HG03439 (cell line): Measurements from ENCODE around the gene EGFL7.

ENCODE experiments used
- ATAC-seq: cut with Tn5 transposase; IDR thresholded peaks from one replicate; pipeline ENCODE4 v1.9.1; 2021; ENCODE audit warnings: mild to moderate bottlenecking, moderate library complexity; ENCODE audit not compliant: unreplicated experiment

Gene EGFL7

DNA sequence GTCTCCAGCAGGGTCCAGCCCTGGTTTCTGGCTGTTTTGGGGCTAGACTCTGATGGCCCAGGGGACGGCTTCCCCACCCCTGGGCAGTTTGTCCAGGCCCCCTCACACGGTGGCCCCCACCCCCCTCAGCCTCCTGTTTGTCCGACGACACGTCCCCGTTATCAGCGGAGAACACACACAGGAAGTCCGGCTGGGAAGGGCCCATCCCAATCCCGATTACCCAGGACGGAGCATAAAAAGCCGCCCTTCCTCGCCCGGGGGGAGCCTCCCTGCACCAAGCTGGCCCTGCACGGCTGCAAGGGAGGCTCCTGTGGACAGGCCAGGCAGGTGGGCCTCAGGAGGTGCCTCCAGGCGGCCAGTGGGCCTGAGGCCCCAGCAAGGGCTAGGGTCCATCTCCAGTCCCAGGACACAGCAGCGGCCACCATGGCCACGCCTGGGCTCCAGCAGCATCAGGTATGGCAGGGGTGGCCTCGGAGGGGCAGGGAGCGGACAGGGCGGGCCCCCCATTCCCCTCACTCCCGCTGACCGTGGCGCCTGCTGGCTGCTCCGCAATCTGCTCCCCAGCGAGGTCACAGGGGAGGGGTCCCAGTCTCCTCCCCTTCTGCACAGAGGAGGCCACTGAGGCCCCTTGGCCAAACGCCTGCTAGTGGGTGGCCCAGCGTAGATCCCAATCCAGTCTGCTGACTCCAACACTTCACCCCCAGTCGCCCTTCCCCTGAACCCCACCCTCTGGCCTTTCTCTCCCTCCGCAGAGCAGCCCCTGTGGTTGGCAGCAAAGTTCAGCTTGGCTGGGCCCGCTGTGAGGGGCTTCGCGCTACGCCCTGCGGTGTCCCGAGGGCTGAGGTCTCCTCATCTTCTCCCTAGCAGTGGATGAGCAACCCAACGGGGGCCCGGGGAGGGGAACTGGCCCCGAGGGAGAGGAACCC is at the start of gene EGFL7:
Gene EGFL7 (plus strand): TSS at position 261 of the 926 bp plus-strand sequence. CDS start 5,367 bp downstream, outside the sequence.
- ATAC-seq: no peak

DNA sequence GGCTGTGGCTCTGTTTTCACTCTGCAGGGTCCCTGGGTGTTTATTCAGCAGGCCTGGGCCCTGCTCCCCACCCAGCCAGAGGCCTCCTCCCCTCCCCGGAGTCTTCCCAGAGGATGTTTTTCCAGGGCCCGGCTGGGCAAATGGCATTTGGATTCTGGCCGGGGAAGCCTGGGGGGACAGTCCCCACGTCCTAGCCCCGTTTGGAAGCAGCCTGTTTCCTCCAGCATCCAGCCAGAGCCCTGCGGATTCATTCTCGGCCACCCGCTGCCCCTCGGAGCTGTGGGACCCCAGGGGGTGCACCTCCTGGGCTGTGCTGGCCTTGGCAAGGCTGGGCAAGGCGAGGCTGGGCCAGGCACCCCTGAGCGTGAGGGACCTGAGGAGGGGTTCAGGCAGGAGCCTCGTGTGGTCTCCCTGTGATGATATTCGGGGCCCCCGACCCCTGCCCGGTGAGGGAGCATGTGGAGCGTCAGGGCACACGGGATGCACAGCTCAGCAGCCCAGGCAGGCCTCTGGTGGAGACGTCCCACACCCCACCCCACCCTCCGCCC is 48.8 kb upstream of the EGFL7 start:
- no peak for ATAC-seq

DNA sequence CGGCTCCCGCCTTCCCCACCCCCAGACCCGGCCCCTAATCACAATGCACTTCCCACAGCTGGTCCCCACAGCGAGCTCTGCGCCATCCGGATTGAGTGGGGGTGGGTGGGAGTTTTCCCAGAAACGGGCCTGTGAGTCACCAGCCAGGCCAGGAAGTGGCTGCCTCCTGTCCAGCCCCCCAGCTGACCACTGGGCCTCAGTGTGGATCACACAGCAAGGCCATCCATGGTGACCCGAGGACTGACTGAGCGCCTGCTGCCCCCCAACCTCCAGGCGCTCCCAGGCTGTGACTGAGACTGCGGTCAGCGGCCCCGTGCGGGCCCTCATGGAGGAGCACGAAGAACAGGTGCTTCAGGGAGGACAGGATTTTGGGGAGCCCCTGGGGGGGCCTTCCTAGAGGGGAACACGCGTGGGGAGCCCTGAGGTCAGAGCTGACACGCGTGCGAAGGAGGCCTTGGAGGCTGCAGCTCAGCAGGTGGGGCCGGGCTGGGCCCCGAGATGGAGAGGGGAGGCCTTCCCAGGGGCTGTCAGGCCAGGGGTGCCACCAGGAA is 48.3 kb upstream of the EGFL7 start:
- no peak for ATAC-seq

DNA sequence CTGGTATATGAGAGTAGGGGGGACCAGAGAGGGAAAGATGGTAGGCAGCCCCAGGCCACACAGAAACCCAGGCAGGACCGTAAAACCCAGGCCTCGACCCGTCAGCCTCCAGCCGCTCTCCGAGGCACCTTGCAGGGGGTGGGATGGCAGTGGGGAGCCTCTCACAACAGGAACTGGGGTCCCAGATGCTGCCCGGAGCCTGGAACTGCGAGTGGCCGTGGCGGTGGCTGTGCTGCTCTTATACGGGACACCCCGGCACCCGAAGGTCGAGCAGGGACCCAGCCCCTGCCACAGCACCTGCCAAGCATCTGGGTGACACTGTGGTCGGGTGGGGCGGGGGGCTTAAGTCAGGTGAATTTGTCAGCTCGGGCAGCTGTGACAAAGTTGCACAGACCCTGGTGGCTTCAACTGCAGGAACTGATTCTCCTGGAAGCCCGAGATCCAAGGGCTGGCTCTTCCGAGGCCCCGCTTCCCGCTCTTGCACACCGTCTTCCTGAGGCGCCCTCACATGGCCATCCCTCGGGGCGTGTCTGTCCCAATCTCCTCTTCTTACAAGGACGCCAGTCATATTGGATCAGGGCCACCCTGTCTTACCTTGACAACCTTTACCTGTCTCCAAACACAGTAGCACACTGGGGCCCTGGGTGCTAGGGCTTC is 47.6 kb upstream of the EGFL7 start:
- no peak for ATAC-seq

DNA sequence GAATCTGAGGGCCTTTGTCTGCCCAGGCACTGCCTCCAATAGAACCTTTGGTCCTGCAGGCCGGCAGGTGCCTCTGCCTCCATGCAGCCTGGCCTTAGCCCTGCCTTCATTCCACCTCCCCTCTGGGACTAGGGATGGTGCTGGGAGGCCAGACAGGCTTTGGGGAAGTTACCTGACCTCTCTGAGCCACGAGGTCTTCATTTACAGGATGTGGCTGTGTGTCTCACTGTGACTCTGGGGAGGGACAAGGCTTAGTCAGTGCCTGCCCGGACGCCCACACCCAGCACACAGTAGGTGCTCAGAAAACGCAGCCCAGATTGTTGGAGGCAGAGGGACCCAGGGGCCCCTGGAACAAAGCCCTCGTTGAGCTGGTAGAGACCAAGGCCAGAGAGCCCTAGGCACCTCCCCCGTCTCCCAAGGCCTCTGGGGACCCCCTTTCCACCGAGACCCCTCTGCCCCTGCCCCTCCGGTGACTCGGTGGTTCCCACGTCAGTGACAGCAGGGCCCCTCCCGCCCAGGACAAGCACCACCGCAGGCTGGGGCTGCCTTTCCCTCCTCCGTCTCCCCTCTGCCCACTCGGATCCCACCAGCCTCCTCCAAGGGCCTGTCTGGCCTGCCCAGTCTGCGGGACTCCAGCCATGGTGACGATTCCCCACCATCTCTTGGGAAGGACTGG is 46.9 kb upstream of the EGFL7 start:
- no peak for ATAC-seq

DNA sequence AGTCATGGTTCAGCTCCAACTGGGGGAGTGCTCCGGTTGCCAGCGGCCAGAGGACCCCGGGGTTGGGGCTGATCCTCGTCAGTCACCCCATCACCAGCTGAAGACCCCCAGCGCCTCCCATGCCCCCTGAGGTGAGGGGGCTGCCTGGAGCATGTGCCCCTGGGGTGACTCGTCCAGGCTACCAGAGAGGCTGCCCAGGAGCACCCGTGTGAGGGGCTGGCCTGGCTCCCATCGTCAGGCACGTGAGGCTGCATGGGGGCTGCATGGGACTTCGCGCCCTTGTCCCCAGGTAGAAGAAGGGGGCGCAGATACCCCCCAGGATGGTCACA is 46.4 kb upstream of the EGFL7 start:
- no peak for ATAC-seq

DNA sequence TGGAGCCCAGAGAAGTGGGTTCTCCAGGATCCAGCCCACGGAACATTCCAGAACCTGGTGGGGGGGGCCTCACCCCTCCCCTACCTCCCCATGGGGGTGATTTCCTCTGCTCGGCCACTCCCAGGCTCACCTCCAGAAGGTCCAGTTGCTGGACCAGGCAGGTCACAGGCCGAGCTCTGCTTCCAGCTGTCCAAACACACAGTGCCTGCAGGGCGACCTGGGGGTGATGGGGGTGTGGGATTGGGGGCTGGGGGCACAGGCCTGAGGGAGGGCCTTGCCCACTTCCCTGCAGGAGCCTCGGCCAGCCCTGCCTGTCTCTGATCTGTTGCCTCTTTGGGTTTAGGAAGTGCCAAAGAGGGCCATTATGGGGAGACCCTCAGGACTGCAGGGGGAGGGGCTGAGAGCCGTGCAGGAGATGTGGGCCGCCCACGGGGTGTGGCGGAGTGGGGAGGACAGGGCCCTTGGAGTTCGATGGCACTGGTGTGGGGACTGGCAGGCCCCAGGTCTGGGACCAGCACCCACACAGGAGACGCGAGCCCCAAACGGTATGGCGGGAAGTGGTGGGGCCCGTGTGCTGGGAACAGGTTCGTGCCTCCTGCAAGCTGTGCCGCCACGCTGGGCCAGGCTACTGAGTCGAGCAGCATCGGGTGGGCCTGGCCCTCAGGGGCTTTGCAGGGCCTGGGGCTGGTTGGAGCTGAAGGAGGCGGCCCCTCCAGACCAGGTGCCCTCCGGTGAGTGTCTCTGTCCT is 45.6 kb upstream of the EGFL7 start:
- ATAC-seq: no peak

DNA sequence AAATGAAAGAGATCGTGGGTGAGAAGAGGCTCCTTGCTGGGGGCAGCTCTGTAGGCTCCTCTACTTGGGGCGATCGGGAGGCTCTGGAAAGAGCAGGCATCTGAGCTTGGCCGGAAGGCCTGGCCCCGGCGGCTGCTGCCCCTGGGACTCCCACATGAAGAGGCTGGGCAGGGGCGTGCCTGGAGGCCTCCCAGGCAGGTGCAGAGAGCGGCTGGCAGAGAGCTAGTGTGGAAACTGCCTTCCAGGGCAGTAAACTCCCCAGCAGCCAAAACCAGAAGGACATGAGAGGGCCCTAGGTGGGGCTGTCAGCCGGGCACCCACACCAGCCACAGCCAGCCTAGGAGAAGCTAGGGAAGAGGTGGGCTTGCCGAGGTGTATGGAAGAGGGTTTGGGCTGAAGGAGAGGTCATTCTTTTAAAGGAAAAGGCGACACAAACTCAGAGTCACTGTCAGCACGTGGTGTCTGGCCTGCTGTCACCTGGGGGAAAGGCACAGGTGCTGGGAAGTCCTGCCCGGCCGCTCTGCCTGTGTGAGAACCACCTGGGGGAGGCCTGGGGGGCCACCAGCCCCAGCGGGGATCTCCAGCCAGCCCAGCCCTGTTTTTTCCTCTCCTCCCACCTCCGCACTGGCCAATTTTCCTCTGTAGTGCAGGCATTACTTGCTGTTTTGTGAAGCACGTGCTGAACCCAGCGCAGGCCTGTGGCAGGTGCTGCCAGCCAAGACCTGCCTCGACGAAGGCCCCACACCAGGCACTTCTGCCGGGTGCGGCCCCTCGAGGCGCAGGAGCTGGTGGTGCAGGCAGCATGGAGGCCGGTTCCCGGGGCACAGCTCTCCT is 44.8 kb upstream of the EGFL7 start:
- no peak for ATAC-seq

DNA sequence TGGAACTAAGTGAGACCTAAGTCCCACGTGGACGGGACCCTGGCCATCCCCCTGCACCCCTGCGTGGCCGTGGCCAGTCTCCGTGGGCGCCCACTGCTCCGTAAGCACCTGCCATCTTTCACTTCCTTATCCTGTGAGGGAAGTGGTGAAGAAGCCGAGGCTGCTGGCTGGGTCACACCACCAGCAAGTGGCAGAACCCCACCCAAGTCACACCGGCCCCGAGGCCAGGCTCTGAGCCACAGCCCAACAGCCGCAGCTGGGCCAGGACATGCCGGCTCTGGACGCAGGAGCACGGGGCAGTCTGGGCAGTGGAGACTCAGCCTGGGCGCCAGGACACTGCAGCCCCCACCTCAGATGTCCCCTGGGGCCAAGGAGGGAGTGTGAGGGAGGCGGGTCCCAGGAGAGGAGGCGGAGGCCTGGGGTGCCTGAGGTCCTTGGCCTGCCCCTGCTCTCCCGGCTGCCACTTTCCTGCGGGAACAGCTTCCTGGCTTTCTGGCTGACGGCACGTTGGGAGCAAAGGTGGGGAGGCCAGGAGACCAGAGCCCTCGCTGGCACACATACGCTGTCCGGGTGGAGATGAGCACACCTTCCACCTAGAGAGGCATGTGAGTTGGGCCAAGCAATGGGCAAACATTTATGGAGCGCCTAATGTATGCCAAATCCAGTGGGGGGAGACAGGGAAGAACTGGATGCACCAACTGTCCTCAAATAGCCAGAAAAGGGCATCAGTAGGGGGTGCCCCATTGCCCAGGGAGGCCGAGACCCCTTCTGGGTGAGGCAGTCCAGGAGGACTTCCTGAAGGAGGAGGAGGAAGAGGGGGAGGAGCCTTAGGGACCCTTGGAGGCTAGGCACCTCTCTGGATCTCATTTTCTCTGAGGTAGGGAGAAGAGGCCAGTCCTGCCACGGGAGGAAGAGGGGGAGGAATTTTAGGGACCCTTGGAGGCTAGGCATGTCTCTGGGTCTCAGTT is 43.9 kb upstream of the EGFL7 start:
- ATAC-seq: no peak

DNA sequence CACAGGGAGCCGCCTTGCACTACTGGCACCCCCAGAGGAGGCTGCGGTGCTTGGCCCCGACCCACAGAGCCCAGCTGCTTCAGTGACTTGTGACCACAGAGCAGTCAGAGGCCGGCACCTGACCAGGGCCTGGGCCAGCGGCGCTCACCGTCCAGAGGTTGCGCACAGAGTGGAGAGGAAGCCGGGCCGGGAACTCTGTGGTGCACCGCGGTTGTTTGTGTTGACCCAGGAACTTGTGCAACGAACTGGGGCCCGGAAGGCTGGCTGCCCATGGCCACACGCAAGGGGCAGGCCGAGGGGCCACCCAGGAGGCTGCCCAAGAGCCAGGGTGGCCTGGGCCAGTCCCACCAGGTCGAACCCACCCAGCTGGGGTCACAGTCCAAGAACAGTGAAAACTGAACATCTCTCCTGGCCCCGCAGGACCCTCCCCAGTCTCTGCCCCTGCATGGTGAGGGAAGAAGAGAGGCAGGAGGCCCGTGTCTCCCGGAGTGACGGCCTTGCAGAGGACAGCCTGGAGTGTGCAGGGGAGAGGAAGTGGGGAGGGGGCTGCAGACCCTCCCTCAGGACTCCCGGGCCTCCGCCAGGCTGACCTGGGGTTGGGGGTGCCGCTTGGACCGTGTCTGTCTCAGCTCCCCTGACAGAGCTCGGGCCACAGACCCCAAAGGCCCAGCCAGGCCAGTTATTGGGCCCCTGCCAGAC is 42.8 kb upstream of the EGFL7 start:
- no peak for ATAC-seq

DNA sequence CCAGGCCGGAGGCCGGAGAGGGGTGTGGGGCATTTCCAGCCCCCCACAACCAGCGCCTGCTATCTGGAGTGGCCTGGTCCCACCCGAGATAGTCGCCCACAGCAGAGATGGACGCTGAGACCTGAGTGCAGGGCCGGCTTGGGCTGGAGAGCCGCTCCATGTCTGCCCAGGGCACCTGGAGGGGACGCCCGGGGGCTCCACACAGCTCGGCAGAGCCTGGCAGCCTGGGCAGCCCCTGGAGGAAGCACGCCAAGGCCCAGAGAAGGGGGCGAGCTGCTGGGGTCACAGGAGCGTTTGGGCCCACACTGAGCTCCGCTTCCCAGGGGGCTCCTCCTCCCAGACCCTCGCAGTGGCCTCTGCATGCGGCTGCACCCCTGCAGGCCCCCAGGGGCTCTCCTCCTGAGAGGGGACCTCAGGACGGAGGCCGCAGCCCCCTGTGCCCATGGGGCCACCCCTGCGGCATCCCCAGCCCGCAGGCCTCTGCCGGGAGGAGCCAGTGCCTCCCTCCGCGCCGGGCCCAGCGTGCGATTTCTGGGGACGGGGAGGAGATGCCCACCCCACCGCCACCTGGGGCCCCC is 42.2 kb upstream of the EGFL7 start:
- ATAC-seq: no peak

DNA sequence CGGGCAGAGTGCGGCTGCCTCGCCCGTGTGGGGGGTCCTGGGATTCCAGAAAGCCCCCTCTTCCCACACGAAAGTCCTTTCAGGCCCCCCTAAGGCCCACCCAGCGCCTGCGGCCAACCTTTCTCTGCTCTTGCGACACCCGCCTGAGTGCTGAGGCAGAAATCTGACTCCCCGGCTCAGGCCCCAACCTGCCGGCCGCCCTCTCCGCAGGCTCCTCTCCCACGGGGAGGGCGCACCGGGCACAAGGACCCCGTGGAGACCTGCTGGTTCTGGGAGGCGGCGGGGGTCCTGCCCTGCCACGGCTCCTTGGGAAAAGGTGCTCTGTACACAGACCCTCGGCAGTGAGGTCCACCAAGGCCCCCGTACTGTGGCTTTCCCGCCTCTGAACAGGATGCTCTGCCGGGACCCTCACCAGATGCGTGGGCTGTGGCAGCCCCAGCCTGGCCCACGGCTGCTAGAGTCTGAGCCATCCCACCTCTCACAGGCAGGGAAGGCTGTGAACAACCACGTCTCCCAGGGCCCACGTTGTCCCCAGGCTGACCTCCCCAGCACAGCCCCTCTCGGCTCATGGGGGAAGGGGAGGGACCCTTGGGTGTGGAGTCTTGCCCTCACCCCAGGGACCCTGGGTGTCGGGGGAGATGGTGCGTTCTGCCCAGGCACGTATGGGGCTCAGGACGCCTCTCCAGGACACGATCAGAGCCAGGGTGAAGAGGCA is 41.5 kb upstream of the EGFL7 start:
- ATAC-seq: no peak

DNA sequence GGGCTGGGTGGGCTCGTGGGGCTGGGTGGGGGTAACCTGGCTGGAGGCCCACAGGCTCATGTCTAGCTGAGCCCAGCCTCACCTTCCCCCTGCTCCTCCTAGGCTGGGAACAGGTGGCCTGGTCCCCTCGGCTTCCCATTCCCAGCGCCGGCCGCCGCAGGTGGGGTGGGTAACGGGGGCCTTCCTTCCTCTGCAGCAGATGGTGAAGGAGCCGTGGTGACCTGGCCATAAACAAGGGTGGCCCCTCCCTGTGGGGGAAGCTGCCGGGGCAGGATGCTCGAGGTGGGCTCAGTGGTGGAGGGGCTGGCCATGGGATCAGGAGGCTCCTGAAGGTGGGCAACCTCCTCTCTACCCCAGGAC is 41.0 kb upstream of the EGFL7 start:
- ATAC-seq: no peak

DNA sequence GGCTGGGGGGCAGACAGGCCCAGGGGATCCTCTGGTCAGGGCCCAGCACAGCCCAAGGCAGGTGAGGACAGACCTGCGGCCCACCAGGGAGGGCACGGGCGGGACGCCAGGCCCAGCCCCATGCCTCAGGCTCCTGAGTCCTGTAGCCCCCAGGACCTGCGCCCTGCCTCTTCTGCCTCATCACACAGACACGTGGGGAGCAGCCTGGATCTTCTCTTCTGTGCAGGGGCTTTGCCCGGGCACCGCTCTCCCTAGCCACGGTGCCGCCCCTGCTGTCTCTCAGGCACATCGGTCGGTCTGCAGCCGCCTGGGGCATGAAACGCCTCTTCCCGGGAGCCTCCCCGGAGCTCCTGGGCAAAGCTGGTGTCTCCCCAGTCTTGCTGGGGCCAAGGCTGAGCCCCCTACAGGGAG is 40.2 kb upstream of the EGFL7 start:
- ATAC-seq: no peak

DNA sequence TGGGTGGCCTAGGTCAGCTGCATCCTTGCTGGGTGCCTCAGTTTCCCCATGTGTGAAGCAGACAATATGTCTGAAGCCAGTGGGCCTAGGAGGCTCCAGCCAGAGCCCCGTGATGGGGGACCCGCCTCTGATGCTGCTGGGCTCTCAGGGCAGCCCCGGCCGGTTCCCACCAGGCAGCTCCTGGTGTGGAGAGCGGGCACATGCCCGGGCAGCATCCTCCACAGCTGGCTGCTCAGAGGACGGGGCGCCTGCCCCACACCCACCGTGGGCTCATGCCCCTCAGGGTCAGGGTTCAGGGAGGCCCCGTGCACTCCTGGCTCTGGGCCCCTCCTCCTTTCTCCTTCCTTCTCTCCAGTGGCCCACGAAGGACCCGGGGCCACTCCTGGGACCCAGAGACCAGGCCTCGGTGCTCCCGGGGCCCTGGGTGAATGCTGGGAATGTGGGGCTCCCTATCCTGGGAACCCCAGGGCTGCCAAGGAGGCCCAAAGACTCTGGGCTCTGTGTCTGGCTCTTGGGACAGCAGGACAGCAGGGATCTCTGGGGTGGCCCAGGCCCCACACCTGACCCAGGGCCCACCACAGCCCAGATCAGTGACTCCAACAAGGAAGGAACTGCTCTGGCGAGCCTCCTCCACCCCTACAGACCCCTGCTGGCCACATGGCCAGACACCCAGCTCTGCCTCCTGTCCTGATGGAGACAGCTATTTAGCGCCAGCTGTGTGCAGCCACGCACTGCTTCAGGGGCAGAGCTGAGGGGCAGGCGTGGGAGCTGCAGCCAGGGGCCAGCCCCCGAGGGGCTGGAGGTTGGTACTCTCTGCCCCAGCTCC is 39.5 kb upstream of the EGFL7 start:
- no peak for ATAC-seq

DNA sequence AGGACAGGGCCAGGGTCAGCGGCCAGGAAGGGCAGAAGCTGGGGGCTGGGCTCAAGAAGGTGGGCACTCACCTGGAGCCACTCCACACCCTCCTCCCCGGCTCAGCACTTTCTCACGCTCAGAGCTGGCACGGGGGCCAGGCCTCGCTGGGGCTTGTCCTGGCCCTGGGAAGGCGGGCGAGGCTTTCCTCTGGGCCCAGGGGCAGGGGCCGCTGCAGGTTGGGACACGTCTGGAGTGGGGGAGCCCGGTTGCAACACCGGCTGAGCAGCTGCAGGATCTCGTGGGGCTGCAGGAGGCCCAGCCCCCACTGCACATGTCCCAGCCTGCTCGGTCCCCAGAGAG is 38.9 kb upstream of the EGFL7 start:
- no peak for ATAC-seq
